Fibroblast of peridontal ligament (primary cell): ENCODE results near the gene NOTCH1.

Experiments used
- DNase-seq: peaks from one replicate; pipeline ENCODE4 v3.0.0-alpha.2; 2010; ENCODE audit errors: extremely low read depth

NOTCH1 gene

DNA sequence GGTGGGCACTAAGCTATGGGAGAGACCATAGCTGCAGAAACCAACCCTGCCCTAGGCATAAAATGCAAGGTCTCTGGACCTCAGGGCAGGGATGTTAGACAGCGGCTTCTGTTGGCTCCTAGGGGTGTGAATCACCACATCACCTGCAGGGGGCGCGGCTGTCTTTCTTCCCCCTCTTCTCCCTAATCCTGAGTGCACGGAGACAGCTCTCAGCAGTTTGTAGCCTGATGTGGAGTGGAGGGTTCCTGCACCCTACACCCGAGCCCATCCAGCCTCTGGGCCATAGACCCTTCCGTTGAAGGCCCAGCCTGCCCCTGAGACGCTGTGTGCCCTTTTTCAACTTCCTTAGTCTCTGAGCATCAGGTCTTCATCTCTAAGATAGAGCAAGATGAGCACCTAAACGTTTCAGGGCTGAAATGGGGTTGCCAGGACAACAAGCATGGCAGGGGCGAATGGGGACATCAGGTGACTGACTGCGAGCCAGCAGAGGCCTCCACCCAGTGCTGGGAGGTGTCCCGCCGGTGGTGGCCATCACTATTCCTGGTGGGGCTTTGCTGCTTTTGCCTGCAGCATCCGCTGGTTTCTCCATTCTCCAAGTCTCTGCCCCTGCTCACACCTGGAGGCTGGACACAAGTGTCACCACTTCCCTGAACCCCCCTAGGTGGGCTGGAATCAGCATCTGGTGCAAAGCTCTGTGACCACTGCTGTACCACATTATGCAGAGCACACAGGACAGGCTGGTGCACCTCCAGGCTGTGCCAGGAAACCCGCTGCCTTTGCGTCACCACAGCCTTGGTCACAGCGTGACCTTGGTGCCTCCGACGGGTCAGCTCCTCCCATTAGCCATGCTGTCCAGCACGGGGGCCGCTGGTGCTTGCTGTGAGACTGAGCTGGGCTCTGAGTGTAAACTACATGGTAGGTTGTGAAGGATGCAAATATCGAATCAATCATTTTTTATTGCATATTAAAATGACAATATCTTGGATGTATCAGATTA is 60.5 kb downstream of the NOTCH1 start:
- peak; percentile 78 for DNase-seq

GRCh38 chr9:136484153-136485048 is 61.4 kb downstream of the NOTCH1 start:
- peak; percentile 21 for DNase-seq

GRCh38 chr9:136483589-136484152 is 62.2 kb downstream of the NOTCH1 start:
- peak; percentile 82 for DNase-seq

GRCh38 chr9:136482793-136483588 is 62.9 kb downstream of the NOTCH1 start, which contains the start of gene SEC16A:
Gene SEC16A (minus strand): TSS chr9:136483040. CDS start chr9:136477615, 5,425 bp downstream.
- peak; percentile 98 for DNase-seq

DNA sequence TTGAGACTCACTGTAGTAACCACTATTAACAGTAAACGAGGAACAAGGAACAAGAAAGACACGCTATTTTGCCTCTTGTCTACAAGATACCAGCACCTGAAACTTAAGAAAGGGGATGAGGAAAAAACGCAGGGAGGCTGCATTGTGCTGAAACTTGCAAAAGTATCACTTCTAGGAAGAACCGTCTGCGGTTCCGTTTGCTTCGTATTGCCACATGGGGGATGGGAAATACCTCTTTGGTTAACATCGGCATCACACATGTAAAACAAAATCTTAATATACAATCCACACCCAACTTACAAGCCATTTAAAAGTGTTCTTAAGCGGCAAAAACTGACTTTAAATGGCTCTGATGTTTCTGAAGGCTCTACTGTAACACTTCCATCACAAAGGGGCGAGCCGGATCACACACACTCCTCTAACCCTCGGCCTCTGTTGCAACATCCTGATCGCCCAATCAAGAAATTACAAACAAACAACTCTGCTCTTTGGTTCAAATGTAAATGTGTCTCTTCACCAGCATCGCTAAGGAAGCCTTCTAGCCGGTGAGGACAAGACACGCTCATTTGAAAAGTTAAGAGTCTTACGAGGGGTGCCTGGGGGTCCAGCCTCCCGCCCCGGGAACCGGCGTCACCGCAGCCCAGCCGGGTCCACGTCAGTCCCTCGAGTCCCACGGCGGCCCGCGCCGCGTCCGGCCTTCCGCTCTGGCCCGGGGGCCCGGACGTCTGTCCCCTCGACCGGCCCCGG is 63.6 kb downstream of the NOTCH1 start:
- DNase-seq: peak; percentile 61

- peak; percentile 4 for DNase-seq
Observed at GRCh38 chr9:136481558-136481957, 64.3 kb downstream of the NOTCH1 start.

GRCh38 chr9:136476369-136477150 is 69.3 kb downstream of the NOTCH1 start:
- DNase-seq: no peak

DNA sequence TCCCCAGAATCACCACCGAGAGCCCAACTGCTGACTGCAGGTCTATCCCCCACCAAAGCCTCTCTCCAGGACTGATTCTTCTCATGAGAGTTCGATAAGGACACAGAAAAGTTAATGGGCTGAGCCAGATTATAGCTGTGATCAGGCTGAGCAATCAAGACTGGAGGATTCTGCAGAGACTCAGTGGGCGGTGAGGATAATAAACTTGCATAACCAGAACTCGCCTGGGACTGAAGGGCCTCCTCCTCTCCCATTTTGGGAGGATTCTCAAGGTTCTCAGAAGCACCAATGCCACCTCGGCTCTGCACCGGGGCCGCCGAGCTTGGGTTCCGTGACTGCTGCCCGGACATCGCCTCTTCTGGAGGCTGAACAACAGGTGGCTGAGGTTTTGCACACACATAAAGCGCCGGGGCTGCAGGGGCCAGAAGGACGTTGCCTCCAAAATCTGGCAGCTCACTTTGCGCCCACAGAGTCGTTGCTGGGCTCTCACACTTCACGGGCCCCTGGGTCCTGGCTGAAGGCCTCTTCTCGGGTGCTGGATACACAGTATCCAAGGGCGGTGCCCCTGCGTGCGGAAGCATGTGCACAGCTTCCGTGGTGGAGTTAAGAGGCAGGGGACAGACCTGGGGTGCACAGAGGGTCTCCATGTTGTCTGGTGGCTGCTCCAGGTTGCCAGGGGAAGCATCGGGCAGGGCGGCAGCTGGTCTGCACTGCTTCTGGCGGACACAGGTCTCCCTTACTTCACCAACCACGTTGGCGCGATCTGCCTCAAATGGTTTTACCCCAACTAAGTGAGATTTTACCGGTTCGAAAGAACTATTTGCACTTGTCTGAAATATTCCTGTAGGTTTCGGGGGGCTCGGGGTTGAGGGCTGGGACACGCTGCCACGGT is 70.6 kb downstream of the NOTCH1 start:
- no peak for DNase-seq

DNA sequence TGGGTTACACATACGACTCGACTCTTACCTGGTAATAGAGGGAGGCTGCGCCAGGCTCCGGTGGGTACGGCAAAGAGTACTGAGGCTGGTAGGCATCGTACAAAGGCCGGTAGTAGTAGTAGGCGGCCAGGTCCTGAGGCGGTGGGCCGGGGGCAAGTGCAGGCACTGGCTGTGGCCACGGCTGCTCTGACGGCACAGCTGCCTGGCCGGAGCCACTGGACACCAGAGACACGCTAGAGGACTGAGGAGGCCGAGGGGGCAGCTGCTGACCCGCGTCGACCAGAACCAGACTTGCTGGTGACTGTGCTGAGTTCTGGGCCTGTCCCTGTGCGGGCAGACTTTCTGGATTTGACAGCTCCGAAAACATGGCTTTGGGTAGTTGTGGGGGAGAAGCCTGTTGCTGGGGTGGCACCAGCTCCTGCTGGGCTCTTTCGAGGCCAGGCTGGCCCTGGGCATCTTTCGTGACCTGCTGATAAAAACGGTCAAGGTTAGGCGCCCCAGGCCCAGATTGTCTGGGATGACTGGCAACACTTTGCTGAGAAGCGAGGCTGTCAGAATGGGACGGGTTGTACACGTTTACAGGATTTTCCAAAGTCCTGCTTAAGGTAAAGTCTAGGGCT is 71.7 kb downstream of the NOTCH1 start:
- DNase-seq: no peak

GRCh38 chr9:136473354-136473721 is 72.5 kb downstream of the NOTCH1 start:
- DNase-seq: no peak

GRCh38 chr9:136472640-136473353 is 73.1 kb downstream of the NOTCH1 start:
- no peak for DNase-seq

GRCh38 chr9:136471802-136472487 is 73.9 kb downstream of the NOTCH1 start:
- DNase-seq: no peak

DNA sequence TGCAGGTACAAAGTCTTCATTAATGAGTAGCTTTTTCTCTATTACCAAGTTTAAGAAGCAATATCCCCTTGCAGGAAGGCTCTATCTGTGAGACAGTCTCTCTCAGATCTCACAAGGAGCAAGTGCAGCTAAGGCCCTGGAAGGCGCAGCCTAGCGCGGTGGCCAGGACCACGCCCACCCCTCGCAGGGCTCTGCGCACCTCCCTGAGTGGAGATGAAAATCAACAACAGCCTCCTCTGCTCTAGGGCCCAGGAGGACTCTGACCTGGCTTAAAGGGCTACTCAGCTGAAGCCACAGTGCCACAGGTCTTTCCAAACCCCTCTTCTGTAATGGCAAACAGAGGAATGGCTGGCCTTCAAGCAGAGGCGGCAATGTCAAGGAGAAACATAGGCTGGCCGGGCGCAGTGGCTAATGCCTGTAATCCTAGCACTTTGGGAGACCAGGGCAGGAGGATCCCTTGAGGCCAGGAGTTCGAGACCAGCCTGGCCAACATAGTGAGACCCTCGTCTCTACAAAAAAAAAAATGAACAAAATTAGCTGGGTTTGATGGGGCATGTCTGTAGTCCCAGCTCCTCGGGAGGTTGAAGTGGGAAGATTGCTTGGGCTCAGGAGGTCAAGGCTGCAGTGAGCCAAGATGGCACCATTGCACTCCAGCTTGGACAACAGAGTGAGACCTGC is 74.9 kb downstream of the NOTCH1 start:
- DNase-seq: no peak

- no peak for DNase-seq
Observed at GRCh38 chr9:136470356-136470755, 75.5 kb downstream of the NOTCH1 start.

DNA sequence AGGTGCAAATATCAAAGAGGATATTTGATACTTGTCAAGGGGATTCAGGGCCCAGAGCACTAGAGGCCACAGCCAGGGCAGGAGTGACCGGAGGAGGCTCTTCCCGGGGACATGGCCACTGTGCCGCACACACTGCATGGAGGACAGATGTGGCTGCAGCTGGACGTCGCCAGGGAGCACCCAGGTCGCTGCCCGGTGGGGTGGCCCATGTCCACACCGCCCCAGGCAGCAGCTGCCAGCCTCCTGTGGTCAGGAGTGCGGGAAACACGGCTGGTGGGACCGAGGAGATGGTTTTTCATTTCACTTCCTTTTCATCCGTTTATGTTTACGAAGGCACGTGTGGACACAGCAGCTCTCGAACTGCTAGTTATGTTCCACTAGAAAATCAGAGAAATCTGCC is 78.1 kb downstream of the NOTCH1 start:
- DNase-seq: no peak

- no peak for DNase-seq
Observed at GRCh38 chr9:136466155-136466541, 79.7 kb downstream of the NOTCH1 start.
